Fibroblast of skin of scalp (primary cell): Measurements from ENCODE around the gene DDR2. TPM values are rescaled to one million over a fixed set of nuclear protein-coding genes. Genes with fewer than 3 reads are reported as not detected.
"Not testable (repeated sequence)": the region's sequence is repeated elsewhere in the genome, so short reads cannot be mapped to it uniquely, and the experiment has no call there.

Source experiments
- DNase-seq: peaks from one replicate; pipeline ENCODE4 v3.0.0-alpha.2; 2013
- polyA plus RNA-seq, 2 experiments: library from polyadenylated mRNA; unstranded; fragments of 120-200 nt; gene quantifications; one replicate each; pipeline ENCODE4 v1.2.1, GENCODE V29; 2013; ENCODE audit not compliant: insufficient read length in 2 of 2

Gene DDR2
- polyA plus RNA-seq (2013, experiment 1 of 2; ENCODE audit: insufficient read length), result 107 TPM
- 123 TPM for polyA plus RNA-seq (2013, experiment 2 of 2; ENCODE audit: insufficient read length)

DNA sequence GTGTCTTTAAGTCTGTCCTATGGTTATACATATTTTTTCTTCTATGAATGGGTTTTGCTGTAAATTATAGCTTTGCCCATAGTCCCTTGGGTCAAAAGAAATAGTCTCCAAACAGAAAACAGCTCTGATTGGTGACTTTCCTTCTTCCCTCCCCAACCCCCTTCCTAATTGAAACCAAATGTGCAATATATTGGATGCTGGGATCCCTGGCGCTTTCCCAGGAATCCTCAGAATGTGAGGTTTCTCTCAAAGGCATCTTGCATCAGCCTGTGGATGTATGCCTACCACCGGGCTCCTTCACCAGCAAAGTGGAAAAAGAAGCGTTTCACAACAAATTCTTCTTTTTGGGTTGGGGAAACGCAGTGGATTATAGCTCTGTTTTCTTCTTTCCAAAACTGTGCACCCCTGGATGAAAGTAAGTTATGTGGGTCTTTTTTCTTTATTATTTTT lies at the start of gene DDR2:
Gene DDR2 (plus strand): TSS at position 248 of the 450 bp plus-strand sequence. CDS start 86,600 bp downstream, outside the sequence.
- peak; percentile 100 for DNase-seq

DNA sequence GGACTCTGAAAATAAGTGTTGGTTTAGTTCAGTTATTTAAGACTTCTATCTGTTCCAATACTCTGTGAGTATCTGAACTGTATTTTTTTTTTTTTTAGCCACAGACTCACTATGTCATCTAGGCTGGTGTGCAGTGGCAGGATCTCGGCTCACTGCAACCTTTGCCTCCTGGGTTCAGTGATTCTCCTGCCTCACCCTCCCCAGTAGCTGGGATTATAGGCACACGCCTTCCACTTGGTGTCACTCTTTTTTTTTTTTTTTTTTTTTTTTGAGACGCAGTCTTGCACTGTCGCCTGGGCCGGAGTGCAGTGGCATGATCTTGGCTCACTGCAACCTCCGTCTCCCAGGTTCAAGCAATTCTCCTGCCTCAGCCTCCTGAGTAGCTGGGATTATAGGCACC lies 49.4 kb upstream of the DDR2 start:
- DNase-seq, result not testable (repeated sequence)

DNA sequence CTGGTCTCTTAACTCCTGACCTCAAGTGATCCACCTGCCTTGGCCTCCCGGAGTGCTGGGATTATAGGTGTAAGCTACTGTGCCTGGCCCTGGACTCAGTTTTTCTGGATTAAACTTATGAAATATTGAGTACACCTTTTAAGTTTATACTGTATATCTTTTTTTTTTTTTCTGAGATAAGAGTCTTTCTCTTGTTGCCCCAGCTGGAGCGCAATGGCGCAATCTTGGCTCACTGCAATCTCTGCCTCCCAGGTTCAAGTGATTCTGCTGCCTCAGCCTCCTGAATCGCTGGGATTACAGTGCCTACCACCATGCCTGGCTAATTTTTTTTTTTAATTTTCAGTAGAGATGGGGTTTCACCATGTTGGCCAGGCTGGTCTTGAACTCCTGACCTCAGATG lies 47.2 kb upstream of the DDR2 start:
- not testable (repeated sequence) for DNase-seq

DNA sequence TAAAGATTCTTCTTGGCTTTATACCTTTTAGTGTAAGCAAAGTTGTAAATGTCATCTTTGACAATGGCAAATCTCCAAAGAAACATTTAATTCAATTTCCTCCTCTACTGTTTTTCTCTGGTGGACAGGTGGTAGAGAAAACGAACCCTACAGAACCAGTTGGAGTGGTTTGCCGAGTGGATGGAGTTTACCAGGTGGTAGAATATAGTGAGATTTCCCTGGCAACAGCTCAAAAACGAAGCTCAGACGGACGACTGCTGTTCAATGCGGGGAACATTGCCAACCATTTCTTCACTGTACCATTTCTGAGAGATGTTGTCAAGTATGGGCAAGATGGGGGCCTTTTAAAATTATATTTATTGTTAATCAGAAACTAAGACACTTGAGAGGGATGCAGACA lies 44.9 kb upstream of the DDR2 start:
- no peak for DNase-seq

DNA sequence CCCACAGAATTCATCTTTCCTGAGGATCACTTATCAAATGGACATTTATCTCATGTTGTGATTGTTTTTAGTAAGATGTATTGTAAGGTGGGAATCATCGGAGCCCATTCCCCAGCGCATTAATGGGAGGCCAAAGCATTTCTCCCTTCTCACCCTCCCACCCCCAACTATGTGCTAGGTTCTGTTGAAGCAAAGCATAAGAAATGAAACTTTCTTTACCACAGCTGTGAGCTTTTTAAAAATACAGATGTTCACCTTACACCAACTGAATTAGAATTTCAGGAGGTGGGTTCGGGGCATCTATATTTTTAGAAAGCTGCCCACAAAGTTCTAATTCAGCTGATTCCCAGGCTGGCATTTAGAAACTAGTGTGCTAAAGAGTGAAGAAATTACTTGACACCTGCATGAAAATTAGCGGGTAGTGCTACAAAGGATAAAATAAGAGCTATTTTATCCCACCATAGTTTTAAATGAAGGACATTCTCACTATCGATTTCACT lies 44.5 kb upstream of the DDR2 start:
- DNase-seq, result no peak

DNA sequence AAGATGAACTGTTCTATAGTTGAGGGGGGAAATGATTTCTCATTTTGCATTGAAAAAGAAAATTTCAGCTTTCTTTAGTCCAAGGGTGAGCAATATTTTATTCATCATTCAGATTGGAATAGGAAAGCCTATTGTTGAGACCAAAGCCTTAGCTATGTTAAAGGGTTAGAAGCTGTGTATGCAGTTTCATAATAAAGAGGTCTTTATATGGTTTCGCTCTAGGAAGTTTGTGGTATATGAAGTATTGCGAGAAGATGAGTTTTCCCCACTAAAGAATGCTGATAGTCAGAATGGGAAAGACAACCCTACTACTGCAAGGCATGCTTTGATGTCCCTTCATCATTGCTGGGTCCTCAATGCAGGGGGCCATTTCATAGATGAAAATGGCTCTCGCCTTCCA lies 42.2 kb upstream of the DDR2 start:
- no peak for DNase-seq

DNA sequence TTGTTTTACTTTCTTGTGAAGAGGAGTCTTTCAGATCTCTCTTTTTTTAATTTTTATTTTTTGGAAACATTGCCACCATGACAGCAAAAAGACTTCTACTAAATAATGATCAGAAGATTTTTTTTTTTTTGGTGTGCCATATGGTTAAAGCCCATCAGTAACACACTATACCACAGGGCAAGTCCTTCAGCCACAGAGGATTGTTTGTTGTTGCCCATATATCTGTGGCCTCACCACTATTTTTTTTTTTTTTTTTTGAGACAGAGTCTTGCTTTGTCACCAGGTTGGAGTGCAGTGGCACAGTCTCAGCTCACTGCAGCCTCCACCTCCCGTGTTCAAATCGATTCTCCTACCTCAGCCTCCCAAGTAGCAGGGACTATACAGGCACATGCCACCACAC lies 41.6 kb upstream of the DDR2 start:
- DNase-seq, result no peak

DNA sequence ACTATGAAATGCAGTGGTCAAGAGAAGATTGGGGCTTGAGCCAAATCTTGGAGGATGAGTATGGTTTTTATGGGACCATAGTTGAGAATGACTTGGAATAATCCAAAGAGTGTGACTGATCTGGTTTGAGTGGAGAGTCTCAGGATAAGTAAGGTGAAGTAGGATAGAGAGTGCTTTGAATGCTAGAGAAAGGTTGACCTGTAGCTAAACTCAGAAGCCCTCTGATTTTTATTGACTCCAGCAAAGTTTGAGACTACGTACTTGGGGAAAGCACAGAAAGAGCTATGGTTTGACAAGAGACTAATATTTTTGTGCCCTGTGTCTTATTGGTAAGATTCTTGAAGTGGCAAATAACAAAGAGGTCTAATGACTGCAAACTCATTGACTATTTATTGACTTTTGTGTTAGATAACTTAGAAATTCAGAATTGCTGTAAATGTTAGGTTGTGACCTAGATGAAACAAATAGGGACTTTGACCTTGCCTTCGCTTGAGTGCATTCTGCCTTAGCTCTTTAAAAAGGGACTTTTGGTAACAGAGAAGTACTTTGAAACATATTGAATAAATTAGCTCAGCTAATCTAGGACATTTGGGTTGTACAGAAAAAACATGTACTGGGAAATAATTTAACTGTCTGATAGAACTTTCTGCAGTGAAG lies 35.6 kb upstream of the DDR2 start:
- DNase-seq, result no peak

DNA sequence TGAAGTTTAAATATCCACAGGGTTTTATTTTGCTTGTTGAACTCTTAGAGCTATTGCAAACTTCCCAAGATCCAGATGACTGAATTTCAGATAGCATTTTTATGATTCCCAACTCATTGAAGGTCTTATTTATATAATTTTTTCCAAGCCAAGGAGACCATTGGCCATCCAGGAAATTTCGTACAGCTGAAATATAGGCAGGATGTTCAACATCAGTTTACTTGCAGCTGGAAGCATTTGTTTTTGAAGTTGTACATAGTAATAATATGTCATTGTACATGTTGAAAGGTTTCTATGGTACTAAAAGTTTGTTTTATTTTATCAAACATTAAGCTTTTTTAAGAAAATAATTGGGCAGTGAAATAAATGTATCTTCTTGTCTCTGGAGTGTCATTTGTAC lies 32.8 kb upstream of the DDR2 start:
- no peak for DNase-seq

DNA sequence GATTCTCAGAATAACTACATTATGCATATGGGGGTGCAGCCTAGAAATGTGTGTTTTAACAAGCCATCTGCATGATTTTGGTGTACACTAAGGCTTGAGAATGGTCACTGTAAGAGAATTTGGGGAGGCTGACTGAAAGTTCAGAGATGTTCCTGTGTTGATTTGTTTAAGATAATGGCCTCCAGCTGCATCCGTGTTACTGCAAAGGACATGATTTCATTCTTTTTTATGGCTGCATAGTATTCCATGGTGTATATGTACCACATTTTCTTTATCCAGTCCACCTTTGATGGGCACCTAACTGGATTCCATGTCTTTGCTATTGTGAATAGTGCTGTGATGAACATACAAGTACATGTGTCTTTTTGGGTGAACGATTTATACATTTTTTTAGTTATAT lies 29.1 kb upstream of the DDR2 start:
- not testable (repeated sequence) for DNase-seq

DNA sequence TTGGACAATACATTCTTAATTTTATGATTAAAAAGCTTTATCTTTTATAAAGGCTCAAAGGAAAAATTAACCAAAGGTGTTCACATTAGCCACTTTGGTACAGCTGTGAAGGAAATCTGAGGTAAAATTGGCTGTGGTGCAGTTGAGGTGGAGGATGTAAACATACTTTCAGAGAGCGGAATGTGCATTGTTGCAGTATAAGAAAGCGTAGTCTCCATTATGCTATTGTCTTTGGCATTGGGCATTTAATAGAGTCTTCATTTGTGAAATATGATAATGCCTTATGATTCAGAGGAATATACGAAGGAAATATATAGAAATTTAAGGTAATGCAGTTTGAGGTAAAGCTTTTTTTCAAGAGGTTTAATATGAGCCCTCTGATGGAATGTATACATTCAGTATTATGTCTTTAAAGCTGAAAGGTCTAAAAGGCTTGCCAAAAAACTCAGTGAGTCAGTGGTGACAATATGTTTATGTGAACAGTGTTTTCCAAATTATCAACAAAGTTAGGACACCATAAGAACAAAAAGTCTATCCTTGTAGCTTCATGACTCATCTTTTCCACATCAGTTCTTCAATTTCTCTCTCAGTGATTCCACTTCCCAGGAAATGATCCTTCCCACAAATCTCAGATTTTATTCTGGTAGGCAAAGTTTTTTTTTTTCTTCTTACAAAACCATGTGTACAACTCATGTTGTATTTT lies 26.9 kb upstream of the DDR2 start:
- peak; percentile 90 for DNase-seq

DNA sequence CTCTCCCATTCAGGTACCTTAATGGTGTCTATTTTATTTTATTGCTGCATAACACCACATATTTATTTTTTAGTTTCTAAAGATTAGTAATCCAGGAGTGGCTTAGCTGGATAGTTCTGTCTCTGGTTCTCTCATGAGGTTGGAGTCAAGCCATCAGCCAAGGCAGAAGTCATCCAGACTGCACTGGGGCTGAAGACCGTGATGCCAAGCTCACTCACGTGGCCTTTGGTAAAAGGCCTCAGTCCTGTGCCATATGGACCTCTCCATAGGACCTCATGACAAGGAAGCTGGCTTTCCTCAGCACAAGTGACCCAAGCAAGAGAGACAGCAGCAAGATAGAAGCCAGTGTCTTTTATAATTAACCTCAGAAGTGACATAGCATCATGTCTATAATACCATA lies 23.0 kb upstream of the DDR2 start:
- no peak for DNase-seq

DNA sequence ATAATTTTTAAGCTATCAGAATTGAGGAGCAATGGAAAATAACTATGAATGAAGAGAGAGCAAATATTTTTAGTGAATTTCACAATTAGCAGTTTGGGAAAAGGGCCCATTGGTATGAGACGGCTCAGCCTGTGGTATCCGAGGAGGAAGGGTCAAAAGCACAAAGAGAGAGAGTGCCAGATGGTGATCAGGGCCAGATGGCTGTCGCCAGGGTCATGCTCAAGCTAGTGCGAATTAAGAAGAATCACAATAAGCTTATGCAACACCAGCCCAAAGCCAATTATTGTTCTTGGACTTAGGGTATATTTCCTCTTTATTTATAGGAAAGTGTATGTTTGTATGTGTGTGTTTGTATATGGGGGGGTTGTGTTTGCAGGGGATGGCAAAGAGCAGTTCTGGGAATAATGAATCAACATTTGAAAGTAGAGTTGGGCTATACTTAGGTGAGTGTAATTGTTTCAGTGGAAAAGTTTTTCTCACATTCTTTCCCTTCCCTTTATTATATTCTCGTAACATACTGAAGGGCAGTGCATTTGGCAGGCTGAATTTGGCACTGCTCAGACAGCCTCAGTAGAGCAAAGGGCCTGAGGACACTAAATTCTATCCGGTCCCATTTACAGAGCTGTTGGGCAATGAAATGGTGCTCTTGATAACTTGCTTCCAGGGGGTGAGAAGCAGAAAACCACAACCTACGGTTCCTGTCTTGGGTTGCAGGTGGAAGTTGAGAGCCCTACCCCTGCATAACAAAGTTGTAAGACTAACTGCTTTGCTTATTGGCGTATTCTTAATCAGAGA lies 19.5 kb upstream of the DDR2 start:
- DNase-seq, result peak; percentile 34

DNA sequence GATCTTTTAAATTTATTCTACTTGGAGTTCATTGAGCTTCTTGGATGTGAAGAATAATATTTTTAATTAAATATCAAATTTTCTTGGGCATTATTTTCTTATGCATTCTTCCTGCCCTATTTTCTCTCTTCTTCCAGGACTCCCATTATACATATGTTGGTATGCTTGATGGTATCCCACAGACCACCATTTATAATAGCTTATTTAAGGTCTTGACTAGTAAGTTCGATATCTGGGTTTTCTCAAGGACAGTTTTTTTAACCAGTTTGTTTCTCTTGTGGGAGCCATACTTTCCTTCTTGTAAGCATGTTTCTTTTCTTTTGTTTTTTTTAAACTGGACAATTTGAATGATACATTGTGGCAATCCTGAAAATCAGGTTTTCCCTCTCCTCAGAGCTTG lies 15.4 kb upstream of the DDR2 start:
- no peak for DNase-seq

DNA sequence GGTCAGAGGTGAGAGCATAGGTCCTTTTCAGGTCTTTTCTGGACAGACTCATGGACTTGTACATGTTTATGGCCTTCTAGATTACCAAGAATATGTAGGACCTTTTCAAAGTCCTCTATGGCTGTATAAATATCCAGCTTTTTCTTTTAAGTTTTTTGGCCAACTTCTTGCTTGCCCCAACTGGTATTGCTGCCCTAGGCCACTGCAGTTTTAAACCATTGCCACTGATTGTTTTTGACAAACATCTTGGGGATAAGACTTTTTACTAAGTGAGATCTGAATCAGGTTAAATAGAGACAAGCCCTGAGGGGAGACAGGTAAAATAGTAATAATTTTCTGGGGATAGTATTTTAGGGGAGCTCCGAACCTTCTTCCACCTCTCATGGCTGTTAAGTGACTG lies 14.8 kb upstream of the DDR2 start:
- DNase-seq, result no peak

DNA sequence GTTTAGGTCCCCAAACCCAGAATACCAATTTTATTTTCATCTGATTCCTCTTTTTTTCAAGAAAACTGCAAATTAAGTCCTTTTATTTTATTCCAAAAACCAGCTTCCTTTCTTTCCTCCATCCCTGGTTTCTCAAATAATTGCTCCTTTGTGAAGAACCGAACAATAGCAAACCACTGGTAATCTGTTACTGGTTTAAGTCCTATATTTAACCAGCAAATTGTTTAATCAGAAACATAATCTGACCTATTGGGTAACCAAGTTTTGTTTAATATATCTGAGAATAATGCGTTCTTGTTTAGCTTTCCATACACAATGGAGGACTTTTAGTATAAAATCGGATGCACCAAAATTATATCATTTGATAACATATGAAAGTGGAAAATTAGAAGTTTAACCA lies 13.2 kb upstream of the DDR2 start:
- no peak for DNase-seq

DNA sequence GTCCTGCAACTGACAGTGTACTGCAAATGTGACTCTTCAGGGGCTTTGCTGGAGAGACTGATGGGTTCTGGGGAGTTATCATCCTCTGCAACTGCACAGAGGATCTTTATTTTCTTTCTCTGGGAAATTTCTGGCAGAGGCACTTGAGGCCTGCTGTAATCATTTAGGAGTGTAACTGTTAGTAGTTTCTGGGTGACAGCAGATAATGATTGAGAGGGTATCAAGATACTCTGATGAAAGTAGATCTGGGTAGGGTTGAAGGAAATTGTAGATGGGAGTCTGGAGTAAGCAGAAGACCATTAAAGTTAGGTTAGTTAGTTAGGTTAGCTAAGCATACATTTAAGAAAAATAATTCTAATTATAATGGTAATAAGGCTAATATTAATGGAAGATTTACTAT lies 11.0 kb upstream of the DDR2 start:
- DNase-seq, result no peak

DNA sequence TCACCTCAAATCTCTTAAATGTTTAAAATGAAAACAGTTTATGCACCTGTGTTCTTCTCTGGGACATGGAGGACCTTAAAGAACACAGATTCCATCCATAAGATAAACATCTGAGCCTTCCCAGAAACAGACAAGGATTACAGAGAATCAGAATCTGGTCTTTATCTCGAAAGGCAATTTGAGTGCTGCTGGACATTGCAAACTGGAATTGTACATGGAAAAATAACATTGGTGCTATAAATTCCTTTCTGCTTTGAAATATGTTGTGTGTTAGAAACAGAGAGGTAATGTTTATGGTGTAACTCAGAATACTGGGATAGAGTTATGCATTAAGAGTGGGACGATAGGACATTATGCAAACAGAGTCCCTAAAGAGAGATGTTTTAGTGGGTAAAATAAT lies 6.6 kb upstream of the DDR2 start:
- no peak for DNase-seq

DNA sequence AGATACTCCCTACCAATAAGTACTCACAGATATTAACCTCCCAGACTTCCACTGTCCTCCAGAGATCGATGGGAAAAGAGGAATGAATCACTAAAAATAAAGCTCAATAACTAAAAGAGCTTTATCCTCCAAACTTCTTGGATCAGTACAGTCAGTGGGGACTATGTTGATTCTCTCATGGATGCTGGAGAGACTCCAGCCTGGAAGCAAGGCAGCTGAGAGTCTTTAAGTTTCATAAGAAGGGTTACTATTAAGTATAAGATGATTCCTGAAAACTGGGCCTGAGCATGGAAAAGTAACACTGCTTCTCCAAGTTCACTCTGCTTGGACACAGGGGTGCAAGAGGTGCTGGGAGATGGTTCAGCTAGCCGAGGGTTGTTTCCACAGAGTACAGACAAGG lies 6.2 kb upstream of the DDR2 start:
- DNase-seq, result no peak

DNA sequence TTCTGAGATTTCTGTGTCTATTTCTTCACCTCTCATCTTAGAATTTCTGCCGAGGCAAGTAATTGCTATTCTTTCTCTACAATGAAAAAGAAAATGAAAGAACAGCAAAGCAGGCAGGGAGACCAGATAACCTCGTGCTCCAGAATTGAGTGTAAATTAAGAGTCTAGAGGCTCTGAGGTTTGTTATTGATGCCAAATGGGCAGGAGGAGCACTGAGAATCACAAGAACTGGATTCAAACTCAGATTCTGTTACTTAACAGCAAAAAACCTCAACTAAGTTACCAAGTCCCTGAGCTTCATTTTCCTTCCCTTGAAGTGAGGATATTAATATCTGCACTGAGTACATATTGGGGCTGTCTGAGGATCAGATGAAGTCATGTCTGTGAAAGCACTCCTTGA lies 5.5 kb upstream of the DDR2 start:
- DNase-seq, result no peak

DNA sequence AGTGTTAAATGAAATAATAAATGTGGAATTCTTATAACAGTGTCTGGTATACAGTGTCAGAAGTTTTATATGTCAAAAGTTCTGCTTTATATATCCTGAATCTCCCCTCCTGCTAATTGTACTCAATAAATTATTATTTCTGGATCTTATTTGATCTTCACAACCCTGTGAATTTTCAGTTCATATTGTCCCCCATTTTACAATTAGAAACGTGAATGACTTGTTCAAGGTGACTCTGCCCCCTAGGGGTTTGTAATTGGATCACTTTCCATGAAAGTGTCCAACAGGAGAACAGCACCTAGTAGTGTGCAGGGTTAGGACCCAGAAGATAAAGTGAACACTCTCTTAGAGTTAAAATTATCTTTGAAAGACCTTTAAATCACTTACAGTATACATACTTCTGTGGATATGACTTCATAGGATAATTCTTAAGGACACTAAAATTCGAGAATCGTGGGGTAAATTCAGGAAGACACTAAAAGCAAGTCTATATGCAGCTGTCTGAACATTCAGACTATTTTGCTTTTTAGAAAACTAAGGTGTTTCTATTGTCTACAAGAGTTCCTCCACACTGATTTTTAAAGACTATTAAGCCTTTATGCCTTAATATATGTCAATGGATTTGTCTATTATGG lies 4.5 kb upstream of the DDR2 start:
- DNase-seq, result peak; percentile 47

DNA sequence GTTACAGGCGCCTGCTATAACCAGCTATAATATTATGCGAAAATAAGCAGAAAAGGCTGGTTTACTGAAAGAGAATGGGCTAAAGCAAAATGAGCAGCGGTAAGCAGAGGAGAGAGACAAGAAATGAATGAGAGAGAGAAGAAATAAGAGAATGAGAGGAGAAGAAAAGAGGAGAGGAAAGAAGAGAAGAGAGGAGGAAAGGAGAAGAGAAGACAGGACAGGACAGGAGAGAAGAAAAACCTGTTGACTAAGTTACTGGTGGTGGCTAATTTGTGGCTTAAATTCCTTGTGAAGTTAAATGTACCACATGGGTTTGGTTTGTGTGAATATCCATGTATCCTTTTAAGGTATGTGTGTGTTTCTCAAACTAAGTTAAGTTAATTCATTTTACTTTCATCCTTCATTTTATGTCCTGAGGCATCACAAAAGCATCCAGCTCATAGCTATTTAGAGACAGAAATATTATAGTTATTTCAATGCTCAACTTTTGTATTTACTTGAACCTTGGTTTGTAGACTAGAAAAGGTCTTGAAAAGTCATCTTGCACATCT lies 3.1 kb upstream of the DDR2 start:
- DNase-seq, result peak; percentile 74
